OCI-LY1 (cell line): Measurements from ENCODE around the gene TPM3.

Source experiments
- H2AFZ ChIP-seq: fragments of 200-600 bp; sonication (generic), shearing (Covaris generic); 2 replicates; pipeline ENCODE4 v1.6.0; 2014; ENCODE audit warnings: antibody characterized with exemption, mild to moderate bottlenecking, low read length
- H3F3A ChIP-seq: fragments of 200-600 bp; sonication (generic), shearing (Covaris generic); 2 replicates; pipeline ENCODE4 v1.6.0; 2014; ENCODE audit warnings: mild to moderate bottlenecking, antibody characterized with exemption, low read length, moderate library complexity; ENCODE audit not compliant: insufficient read depth
- H3K27ac ChIP-seq: fragments of 200-600 bp; sonication (generic); 2 replicates; pipeline ENCODE4 v1.5.1; 2014; ENCODE audit warnings: low read length, mixed run types, mild to moderate bottlenecking, low read depth; ENCODE audit not compliant: poor library complexity, severe bottlenecking
- H3K27me3 ChIP-seq: fragments of 200-600 bp; sonication (generic); 2 replicates; pipeline ENCODE4 v1.6.0; 2014; ENCODE audit warnings: antibody characterized with exemption, mild to moderate bottlenecking, low read length, moderate library complexity; ENCODE audit not compliant: insufficient read depth
- H3K36me3 ChIP-seq: fragments of 200-600 bp; sonication (generic); 2 replicates; pipeline ENCODE4 v1.6.1; 2014; ENCODE audit warnings: mild to moderate bottlenecking, antibody characterized with exemption, low read length, moderate library complexity, mixed read lengths; ENCODE audit not compliant: insufficient read depth
- H3K4me1 ChIP-seq: fragments of 200-600 bp; sonication (generic); 2 replicates; pipeline ENCODE4 v1.5.1; 2014; ENCODE audit warnings: mild to moderate bottlenecking, low read length, moderate library complexity; ENCODE audit not compliant: insufficient read depth, severe bottlenecking
- H3K4me2 ChIP-seq: fragments of 200-600 bp; sonication (generic), shearing (Covaris generic); 2 replicates; pipeline ENCODE4 v1.6.1; 2014; ENCODE audit warnings: low read length
- H3K4me3 ChIP-seq: fragments of 200-600 bp; sonication (generic); 2 replicates; pipeline ENCODE4 v1.5.1; 2014; ENCODE audit warnings: low read length, low read depth, mild to moderate bottlenecking, mixed read lengths; ENCODE audit not compliant: poor library complexity, severe bottlenecking
- H3K79me2 ChIP-seq: fragments of 200-600 bp; shearing (Covaris generic); 2 replicates; pipeline ENCODE4 v1.6.1; 2016; ENCODE audit warnings: mixed run types, low read length, mixed read lengths; ENCODE audit not compliant: insufficient read depth
- H3K9ac ChIP-seq: fragments of 200-600 bp; sonication (generic), shearing (Covaris generic); 2 replicates; pipeline ENCODE4 v1.6.1; 2014; ENCODE audit warnings: mild to moderate bottlenecking, low read length, mixed read lengths
- H3K9me2 ChIP-seq: fragments of 200-600 bp; sonication (generic), shearing (Covaris generic); 2 replicates; pipeline ENCODE4 v1.6.1; 2014; ENCODE audit warnings: low read depth, mild to moderate bottlenecking, low read length, mixed read lengths
- H3K9me3 ChIP-seq: fragments of 200-600 bp; shearing (Covaris generic); 2 replicates; pipeline ENCODE4 v1.6.1; 2014; ENCODE audit warnings: low read length, mixed read lengths
- H4K20me1 ChIP-seq: fragments of 200-600 bp; sonication (generic), shearing (Covaris generic); 2 replicates; pipeline ENCODE4 v1.6.0; 2016; ENCODE audit warnings: mild to moderate bottlenecking, low read length; ENCODE audit not compliant: insufficient read depth
- CTCF ChIP-seq: fragments of 200-600 bp; sonication (generic), shearing (Covaris generic); IDR thresholded peaks from 2 replicates; pipeline ENCODE4 v1.5.1; 2017; ENCODE audit warnings: mild to moderate bottlenecking, antibody characterized with exemption, low read length, moderate library complexity, mixed read lengths
- EZH2 ChIP-seq: fragments of 200-600 bp; sonication (generic), shearing (Covaris generic); IDR thresholded peaks from 2 replicates; pipeline ENCODE4 v1.8.0; 2017; ENCODE audit warnings: borderline replicate concordance, mixed run types, mild to moderate bottlenecking, antibody characterized with exemption, low read length, moderate library complexity, mixed read lengths

Gene TPM3

DNA sequence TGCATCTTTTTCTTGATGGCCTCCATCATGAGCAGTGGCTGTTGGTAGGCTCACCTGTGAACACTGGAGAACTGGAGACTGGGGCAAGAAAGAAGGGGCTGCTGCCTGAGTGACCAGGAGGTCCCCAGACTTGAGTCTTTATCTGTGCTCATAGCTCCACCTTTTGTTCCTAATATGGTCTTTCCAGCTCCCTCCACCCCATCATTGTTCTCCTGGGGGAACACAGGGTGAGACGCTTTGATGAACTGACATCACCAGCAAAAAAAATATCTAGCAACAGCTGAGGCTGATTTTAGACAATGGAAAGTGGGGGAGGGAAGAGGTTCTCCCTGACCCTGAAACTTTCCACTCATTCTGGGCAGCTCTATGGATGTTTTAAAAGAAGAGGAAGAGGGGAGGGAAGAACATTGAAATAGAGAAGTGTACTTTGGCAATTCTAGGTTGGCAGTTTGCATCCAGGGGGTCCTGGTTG is at the start of gene TPM3:
Gene TPM3 (minus strand): TSS at position 111 of the 472 bp plus-strand sequence. CDS start 82 bp downstream, at position 29.
- no peaks in the 10 kb centered on the region for H3K9me3 ChIP-seq
- H3K79me2 ChIP-seq = no peaks in the 10 kb centered on the region
- H3K4me2 ChIP-seq = no peak within 1 kb of the TSS
- H3F3A ChIP-seq = no peaks in the 10 kb centered on the region
- H3K36me3 ChIP-seq = no peaks in the 10 kb centered on the region
- H2AFZ ChIP-seq = no peak within 1 kb of the TSS
- H3K4me1 ChIP-seq = no peaks in the 10 kb centered on the region
- TF ChIP-seq CTCF = no peak
- no peak for TF ChIP-seq EZH2
- no peak within 1 kb of the TSS for H3K9ac ChIP-seq
- no peaks in the 10 kb centered on the region for H3K27me3 ChIP-seq
- no peaks in the 10 kb centered on the region for H3K9me2 ChIP-seq
- H3K27ac ChIP-seq = no peak within 1 kb of the TSS
- H4K20me1 ChIP-seq = no peaks in the 10 kb centered on the region
- no peak within 1 kb of the TSS for H3K4me3 ChIP-seq

- Histone ChIP-seq H3K4me3 (no peak overlapping the region), H3K27ac (no peak overlapping the region), H4K20me1 (0 out of 2 replicates have a peak, but pooled peaks cover 3% of the 10 kb centered on the region), H3K79me2 (peaks cover 19% of the 10 kb centered on the region), H2AFZ (no peak overlapping the region), H3K36me3 (peaks cover 100% of the 10 kb centered on the region), H3K4me1 (no peaks in the 10 kb centered on the region), H3K27me3 (no peaks in the 10 kb centered on the region), H3K4me2 (no peak overlapping the region), H3K9me2 (no peaks in the 10 kb centered on the region), H3F3A (no peaks in the 10 kb centered on the region), H3K9ac (no peak overlapping the region), H3K9me3 (no peaks in the 10 kb centered on the region)
- no peak for TF ChIP-seq EZH2
- no peak for TF ChIP-seq CTCF
These were observed 48.5 kb upstream of the TPM3 start for GRCh38 chr1:154240294-154240833.

DNA sequence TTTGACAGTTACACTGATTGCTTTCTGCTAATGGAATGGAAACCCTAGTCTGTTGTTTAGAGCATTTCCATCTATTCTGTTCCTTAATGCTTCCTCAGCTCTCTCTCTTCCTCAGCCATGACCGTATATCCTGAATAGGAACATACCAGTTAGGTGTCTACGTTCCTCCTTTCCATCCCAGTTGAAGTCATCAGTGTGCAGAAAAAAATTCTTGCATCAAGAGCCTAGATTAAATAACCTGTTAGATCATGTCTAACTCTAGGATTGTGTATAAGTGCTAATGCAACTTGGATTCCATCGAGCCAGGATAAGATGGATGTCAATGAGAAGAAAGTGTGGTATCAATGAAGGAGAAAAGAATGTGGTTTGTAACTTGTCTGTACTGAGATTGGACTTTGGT is 47.6 kb upstream of the TPM3 start:
- Histone ChIP-seq H3K27ac (no peak overlapping the region), H3K9ac (no peak overlapping the region), H3K4me1 (no peaks in the 10 kb centered on the region), H3K79me2 (peaks cover 19% of the 10 kb centered on the region), H4K20me1 (0 out of 2 replicates have a peak, but pooled peaks cover 3% of the 10 kb centered on the region), H2AFZ (no peak overlapping the region), H3F3A (no peaks in the 10 kb centered on the region), H3K9me3 (no peaks in the 10 kb centered on the region), H3K27me3 (no peaks in the 10 kb centered on the region), H3K36me3 (peaks cover 100% of the 10 kb centered on the region), H3K9me2 (no peaks in the 10 kb centered on the region), H3K4me3 (no peak overlapping the region), H3K4me2 (no peak overlapping the region)
- TF ChIP-seq EZH2 (no peak), CTCF (no peak)
